Measurements from ENCODE around the gene MRPL45. TPM values are rescaled to one million over a fixed set of nuclear protein-coding genes. Genes with fewer than 3 reads are reported as not detected.

The MRPL45 gene
- total RNA-seq, 1 donor from 2014 or later, result 34.3 TPM

DNA sequence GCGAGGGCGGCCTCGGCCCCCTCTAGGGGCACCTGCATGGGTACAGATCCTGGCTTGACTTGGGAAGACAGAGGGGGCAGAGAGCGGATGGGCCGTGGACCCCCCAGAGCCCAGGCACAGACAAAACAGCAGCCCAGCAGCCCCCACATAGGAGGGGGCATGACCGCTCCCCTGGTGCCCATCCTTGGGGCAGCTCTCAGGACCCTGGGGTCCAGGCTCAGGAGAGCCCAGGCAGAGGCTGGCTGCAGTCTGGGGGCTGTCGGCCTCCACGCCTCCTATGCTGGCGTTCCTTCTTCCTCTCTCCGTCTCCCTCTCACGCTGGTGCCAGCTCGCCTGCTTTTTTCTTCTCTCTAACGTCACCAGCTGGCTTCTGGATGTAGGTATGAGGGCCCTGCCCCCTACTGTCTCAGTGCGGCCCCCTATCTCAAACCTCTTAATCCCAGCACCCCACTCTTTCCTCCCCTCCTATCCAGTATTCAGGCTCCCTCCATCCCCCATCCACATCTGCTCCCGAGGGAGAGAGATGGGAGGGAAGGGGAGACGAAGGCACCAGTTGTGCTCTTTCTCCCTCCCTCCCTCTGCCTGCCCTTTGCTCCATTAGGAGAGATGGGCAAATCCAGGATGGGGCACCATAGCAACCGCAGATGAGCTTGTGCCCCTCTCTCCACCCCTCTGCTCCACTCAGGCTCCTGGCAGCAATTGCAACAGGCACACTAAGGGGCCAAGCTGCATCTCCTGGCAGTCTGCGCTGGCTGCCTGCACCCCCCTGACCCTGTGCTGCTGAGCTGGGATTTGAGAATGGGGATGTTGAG, 46.8 kb downstream of the MRPL45 start, which contains the start of gene GPR179:
GPR179 (minus strand) TSS at position 349 of the 812 bp plus-strand sequence; CDS start at position 182, 167 bp downstream.
- H3K9ac ChIP-seq (ENCODE audit: low read length), result no peak within 1 kb of the TSS
- H3K79me2 ChIP-seq (ENCODE audit: insufficient read depth, low read length), result no peaks in the 10 kb centered on the region
- Mint-ChIP-seq H3K27ac (ENCODE audit: unreplicated experiment) (no peak within 1 kb of the TSS), H3K9me3 (ENCODE audit: unreplicated experiment) (no peaks in the 10 kb centered on the region), H3K4me3 (ENCODE audit: unreplicated experiment) (no peak within 1 kb of the TSS), H3K36me3 (ENCODE audit: low read depth, unreplicated experiment) (no peaks in the 10 kb centered on the region), H3K4me1 (ENCODE audit: low read depth, unreplicated experiment) (no peaks in the 10 kb centered on the region), H3K27me3 (ENCODE audit: low read depth, unreplicated experiment) (peaks cover 16% of the 10 kb centered on the region)
- TF ChIP-seq, protein P1, sequence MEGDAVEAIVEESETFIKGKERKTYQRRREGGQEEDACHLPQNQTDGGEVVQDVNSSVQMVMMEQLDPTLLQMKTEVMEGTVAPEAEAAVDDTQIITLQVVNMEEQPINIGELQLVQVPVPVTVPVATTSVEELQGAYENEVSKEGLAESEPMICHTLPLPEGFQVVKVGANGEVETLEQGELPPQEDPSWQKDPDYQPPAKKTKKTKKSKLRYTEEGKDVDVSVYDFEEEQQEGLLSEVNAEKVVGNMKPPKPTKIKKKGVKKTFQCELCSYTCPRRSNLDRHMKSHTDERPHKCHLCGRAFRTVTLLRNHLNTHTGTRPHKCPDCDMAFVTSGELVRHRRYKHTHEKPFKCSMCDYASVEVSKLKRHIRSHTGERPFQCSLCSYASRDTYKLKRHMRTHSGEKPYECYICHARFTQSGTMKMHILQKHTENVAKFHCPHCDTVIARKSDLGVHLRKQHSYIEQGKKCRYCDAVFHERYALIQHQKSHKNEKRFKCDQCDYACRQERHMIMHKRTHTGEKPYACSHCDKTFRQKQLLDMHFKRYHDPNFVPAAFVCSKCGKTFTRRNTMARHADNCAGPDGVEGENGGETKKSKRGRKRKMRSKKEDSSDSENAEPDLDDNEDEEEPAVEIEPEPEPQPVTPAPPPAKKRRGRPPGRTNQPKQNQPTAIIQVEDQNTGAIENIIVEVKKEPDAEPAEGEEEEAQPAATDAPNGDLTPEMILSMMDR (IDR thresholded peaks at IDR 0.05; ENCODE audit: insufficient read depth, low read depth, low read length), result no peak
- TF ChIP-seq EZH2 (IDR thresholded peaks at IDR 0.05; ENCODE audit: insufficient read depth, low read length), result no peak
- no peak within 1 kb of the TSS for H3K4me3 ChIP-seq (ENCODE audit: insufficient read depth, low read depth, low read length)
- H2AFZ ChIP-seq (ENCODE audit: low read depth, low read length), result no peak within 1 kb of the TSS
- no peak within 1 kb of the TSS for H3K27ac ChIP-seq (ENCODE audit: low read depth, low read length)
- no peaks in the 10 kb centered on the region for H3K9me3 ChIP-seq (ENCODE audit: insufficient read depth, low read depth, low read length)
- H3K27me3 ChIP-seq (ENCODE audit: insufficient read depth, low read length), result peaks cover 5% of the 10 kb centered on the region
- no peak within 1 kb of the TSS for H3K4me2 ChIP-seq (ENCODE audit: low read length)
- H3K36me3 ChIP-seq (ENCODE audit: insufficient read depth, low read length), result no peaks in the 10 kb centered on the region
- FAIRE-seq (no peak), DNase-seq (ENCODE audit: low read depth) (no peak)
- H4K20me1 ChIP-seq (ENCODE audit: insufficient read depth, low read length), result no peaks in the 10 kb centered on the region
- no peaks in the 10 kb centered on the region for H3K4me1 ChIP-seq (ENCODE audit: insufficient read depth, low read length)

DNA sequence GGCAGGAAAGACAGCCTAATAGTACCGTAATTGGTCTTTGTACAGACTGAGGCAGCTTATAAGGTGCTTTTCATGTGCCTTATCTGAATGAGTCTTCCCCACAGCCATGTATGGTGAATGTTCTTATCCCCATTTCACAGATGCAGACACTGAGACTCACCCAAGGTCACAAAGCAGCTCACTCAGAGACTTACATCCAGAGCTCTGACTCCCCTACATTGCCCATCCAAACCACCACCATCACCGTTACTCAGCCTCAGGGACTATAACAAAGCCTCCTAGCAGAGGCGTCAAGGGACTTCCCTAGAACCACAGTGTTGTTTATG, 47.4 kb downstream of the MRPL45 start:
- Mint-ChIP-seq H3K27ac (ENCODE audit: unreplicated experiment) (no peak overlapping the region), H3K27me3 (ENCODE audit: low read depth, unreplicated experiment) (peaks cover 15% of the 10 kb centered on the region), H3K9me3 (ENCODE audit: unreplicated experiment) (no peaks in the 10 kb centered on the region), H3K36me3 (ENCODE audit: low read depth, unreplicated experiment) (no peaks in the 10 kb centered on the region), H3K4me1 (ENCODE audit: low read depth, unreplicated experiment) (no peaks in the 10 kb centered on the region), H3K4me3 (ENCODE audit: unreplicated experiment) (no peak overlapping the region)
- no peak overlapping the region for H3K4me3 ChIP-seq (ENCODE audit: insufficient read depth, low read depth, low read length)
- no peak overlapping the region for H3K27ac ChIP-seq (ENCODE audit: low read depth, low read length)
- DNase-seq (ENCODE audit: low read depth), result no peak
- no peaks in the 10 kb centered on the region for H3K79me2 ChIP-seq (ENCODE audit: insufficient read depth, low read length)
- no peak overlapping the region for H2AFZ ChIP-seq (ENCODE audit: low read depth, low read length)
- no peaks in the 10 kb centered on the region for H3K9me3 ChIP-seq (ENCODE audit: insufficient read depth, low read depth, low read length)
- TF ChIP-seq, protein P1 (IDR thresholded peaks at IDR 0.05; ENCODE audit: insufficient read depth, low read depth, low read length), result no peak
- TF ChIP-seq EZH2 (IDR thresholded peaks at IDR 0.05; ENCODE audit: insufficient read depth, low read length), result no peak
- no peaks in the 10 kb centered on the region for H3K36me3 ChIP-seq (ENCODE audit: insufficient read depth, low read length)
- no peak for FAIRE-seq
- no peak overlapping the region for H3K9ac ChIP-seq (ENCODE audit: low read length)
- H3K27me3 ChIP-seq (ENCODE audit: insufficient read depth, low read length), result peaks cover 5% of the 10 kb centered on the region
- no peaks in the 10 kb centered on the region for H4K20me1 ChIP-seq (ENCODE audit: insufficient read depth, low read length)
- H3K4me1 ChIP-seq (ENCODE audit: insufficient read depth, low read length), result no peaks in the 10 kb centered on the region
- H3K4me2 ChIP-seq (ENCODE audit: low read length), result no peak overlapping the region

DNA sequence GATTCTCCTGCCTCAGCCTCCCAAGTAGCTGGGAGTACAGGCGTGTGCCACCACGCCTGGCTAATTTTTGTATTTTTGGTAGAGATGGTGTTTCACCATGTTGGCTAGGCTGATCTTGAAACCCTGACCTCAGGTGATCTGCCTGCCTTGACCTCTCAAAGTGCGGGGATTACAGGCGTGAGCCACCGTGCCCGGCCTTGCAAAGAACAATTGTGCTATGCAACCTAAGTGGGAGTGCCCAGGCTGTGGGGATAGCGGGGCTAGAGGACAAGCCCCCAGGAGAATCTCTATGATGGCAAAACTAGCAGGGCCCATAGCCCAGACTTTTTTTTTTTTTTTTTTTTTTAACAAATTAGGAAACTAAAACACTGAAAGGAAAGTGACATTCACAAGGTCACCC, 48.8 kb downstream of the MRPL45 start:
- H3K9ac ChIP-seq (ENCODE audit: low read length), result no peak overlapping the region
- DNase-seq (ENCODE audit: low read depth), result no peak
- no peaks in the 10 kb centered on the region for H3K9me3 ChIP-seq (ENCODE audit: insufficient read depth, low read depth, low read length)
- no peak overlapping the region for H2AFZ ChIP-seq (ENCODE audit: low read depth, low read length)
- H3K36me3 Mint-ChIP-seq (ENCODE audit: low read depth, unreplicated experiment), result no peaks in the 10 kb centered on the region
- H3K4me3 Mint-ChIP-seq (ENCODE audit: unreplicated experiment), result no peak overlapping the region
- TF ChIP-seq EZH2 (IDR thresholded peaks at IDR 0.05; ENCODE audit: insufficient read depth, low read length), result no peak
- TF ChIP-seq, protein P1 (IDR thresholded peaks at IDR 0.05; ENCODE audit: insufficient read depth, low read depth, low read length), result no peak
- H4K20me1 ChIP-seq (ENCODE audit: insufficient read depth, low read length), result no peaks in the 10 kb centered on the region
- H3K4me1 Mint-ChIP-seq (ENCODE audit: low read depth, unreplicated experiment), result no peaks in the 10 kb centered on the region
- no peaks in the 10 kb centered on the region for H3K4me1 ChIP-seq (ENCODE audit: insufficient read depth, low read length)
- H3K4me3 ChIP-seq (ENCODE audit: insufficient read depth, low read depth, low read length), result no peak overlapping the region
- H3K27ac Mint-ChIP-seq (ENCODE audit: unreplicated experiment), result no peak overlapping the region
- no peak overlapping the region for H3K4me2 ChIP-seq (ENCODE audit: low read length)
- no peaks in the 10 kb centered on the region for H3K79me2 ChIP-seq (ENCODE audit: insufficient read depth, low read length)
- peaks cover 5% of the 10 kb centered on the region for H3K27me3 ChIP-seq (ENCODE audit: insufficient read depth, low read length)
- no peak for FAIRE-seq
- no peaks in the 10 kb centered on the region for H3K36me3 ChIP-seq (ENCODE audit: insufficient read depth, low read length)
- H3K27me3 Mint-ChIP-seq (ENCODE audit: low read depth, unreplicated experiment), result peaks cover 10% of the 10 kb centered on the region
- H3K9me3 Mint-ChIP-seq (ENCODE audit: unreplicated experiment), result no peaks in the 10 kb centered on the region
- H3K27ac ChIP-seq (ENCODE audit: low read depth, low read length), result no peak overlapping the region
